ENCODE results near the gene TRIAP1. TPM values are rescaled to one million over a fixed set of nuclear protein-coding genes. Genes with fewer than 3 reads are reported as not detected.

TRIAP1 gene
- polyA plus RNA-seq, 1 donor, result 31.3 TPM

DNA sequence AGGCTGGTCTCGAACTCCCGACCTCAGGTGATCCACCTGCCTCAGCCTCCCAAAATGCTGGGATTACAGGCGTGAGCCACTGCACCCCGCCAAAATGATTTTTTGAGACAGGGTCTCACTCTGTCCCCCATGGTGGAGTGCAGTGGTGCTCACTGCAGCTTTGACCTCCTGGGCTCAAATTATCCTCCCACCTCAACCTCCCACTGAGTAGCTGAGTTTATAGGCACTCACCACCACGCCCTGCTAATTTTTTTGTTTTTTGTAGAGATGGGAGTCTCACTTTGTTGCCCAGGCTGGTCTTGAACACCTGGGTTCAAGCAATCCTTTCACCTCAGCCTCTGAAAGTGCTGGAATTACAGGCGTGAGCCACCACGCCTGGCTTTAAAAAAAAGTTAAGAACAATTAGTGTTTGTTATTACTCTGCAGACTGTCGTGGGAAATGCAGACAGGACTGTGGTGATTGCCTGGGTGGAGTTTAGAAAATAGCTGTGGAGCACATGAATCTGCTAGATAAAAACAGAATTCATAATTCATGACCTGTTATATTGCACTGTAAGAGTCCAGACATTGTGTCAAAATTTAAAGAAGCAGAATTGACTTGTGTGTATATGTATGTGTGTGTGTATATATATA is 17.5 kb downstream of the TRIAP1 start:
- no peak for DNase-seq

- no peak for DNase-seq
Observed at GRCh38 chr12:120425797-120426196, 20.4 kb downstream of the TRIAP1 start.

GRCh38 chr12:120422892-120423456 is 23.2 kb downstream of the TRIAP1 start:
- DNase-seq, result no peak

- DNase-seq, result no peak
Observed at GRCh38 chr12:120421701-120422100, 24.5 kb downstream of the TRIAP1 start.

DNA sequence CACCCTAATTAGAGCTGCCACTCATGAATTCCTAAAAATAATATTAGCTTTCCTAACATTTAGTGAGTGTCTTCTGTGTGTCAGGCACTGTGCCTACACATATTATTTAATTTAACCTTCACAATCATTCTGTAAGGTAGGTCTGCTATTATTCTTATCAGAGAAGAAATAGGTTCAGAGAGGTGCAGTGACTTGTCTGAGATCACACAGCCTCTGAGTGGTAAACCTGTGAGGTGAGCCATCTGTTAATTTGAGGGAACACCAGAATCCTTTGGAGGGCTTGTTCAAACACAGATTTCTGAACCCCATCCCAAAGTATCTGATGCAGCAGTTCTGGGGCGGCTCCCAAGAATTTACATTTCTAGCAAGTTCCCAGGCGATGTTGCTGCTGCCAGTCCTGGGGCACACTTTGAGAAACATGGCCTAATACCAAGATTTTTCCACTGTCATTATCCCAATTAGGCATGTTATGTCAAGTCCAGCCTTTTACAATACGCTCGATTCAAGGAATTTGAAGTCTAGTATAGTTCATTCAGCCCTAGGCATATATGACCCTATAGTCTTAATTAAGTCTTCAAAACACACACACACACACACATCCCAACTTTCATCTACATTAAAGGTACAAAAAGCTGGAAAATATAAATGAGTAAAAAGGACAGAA is 28.1 kb downstream of the TRIAP1 start:
- no peak for DNase-seq

GRCh38 chr12:120416490-120417216 is 29.5 kb downstream of the TRIAP1 start:
- DNase-seq, result no peak

DNA sequence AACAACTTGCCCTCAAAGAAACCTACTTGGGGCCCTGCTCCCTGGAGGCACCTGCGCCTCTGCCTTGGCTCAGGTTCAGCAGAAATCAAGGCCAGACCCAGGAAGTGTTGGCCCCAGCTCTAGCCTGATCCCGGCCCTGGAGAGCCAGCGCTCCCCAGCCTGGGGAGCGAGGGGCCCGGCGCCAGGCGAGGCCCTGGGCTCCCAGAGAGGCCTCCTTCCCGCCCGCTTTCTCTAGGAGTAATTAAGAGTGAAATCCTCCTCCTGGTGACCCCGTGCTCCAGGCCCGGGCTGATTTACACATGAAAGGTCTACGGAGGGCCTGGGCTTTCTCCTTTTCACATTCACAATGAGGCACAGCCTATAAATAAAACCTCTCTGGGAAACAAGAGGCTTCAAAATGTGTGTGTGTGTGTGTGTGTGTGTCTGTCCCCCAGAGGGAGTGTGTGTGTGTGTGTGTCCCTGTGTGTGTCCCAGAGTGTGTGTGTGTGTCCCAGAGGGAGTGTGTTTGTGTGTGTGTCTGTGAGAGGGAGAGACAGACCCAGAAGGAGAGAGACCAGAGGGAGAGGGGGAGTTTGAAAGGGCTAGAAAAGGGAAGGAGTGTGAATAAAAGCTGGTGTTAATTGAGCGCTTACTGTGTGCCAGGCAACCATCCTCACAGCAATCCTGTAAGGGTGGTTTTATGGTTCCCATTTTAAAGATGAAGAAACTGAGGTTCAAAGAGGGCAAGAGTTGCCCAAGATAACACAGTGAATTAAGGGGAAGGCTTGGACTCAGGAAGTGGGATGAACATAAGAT is 32.1 kb downstream of the TRIAP1 start:
- no peak for DNase-seq

GRCh38 chr12:120412421-120412820 is 33.8 kb downstream of the TRIAP1 start:
- no peak for DNase-seq

- no peak for DNase-seq
Observed at GRCh38 chr12:120408771-120409170, 37.4 kb downstream of the TRIAP1 start.

DNA sequence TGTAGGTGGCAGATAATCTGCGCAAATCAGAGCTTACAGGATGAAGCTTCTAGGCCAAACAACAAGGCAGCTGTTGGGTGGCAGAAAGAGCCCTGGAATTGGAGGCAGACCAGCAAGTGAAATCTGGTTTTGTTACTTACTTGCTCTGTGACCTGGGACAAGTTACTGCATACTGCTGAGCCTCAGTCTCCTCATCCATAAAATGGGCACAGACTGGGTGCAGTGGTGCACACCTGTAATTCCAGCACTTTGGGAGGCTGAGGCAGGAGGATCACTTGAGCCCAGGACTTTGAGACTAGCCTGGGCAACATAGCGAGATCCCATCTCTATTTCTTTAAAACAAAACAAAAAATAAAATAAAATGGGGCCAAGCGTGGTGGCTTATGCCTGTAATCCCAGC is 39.6 kb downstream of the TRIAP1 start:
- no peak for DNase-seq

DNA sequence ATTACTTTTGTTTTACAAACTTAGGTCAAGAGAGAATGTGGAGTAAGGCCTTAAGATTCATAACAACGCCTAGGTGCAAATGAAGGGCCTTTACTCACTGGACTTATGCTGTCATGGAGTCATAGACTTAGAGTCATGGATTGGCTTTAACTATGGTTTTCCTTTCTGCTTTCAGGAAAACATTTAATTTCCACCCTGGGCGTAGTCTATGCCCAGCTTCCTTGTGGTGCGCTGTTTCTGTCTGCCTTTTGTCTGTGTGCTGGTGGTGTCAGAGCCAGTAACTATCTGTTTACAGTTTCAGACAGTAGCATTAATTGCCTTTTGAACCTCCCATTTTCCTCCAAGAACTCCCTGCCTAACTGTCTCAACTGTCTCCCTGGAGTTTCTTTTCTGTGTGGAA is 40.1 kb downstream of the TRIAP1 start:
- no peak for DNase-seq

DNA sequence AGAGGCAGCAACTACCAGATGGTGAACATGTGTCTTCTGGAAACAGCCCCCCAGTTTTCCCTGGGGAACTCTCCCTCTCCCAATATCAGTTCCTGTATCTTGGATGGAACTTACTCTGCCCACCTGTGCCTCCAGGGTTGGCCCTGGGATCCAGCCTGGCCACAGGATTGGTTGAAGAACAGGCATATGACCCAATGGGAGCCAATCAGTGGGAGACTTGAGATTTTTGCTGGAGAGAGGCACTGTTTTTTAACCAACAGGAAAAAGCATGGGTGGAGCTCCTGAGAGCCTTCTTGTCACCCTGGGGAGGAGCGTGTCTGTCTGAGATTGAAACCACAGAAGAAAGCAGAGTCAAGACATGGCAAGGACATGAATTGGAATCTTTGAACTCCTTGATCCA is 41.9 kb downstream of the TRIAP1 start:
- DNase-seq, result no peak

DNA sequence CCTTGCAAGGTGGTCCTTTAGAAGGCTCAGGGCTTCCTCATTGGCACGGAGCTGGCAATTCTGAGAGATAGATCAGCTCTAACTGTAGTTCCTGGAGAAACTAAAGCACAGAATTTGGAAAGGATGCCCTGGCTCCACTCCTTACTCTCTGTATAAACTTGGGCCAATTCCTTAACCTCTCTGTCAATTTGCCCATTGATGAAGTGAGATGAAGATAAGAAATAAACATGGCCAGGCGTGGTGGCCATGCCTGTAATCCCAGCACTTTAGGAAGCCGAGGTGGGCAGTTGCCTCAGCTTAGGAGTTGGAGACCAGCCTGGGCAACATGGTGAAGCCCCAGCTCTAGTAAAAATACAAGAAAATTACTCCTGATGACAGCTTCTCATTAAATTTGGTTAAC is 42.3 kb downstream of the TRIAP1 start:
- no peak for DNase-seq

GRCh38 chr12:120402217-120402616 is 44.0 kb downstream of the TRIAP1 start:
- no peak for DNase-seq

GRCh38 chr12:120399531-120399930 is 46.7 kb downstream of the TRIAP1 start:
- no peak for DNase-seq

- no peak for DNase-seq
Observed at GRCh38 chr12:120397824-120398540, 48.2 kb downstream of the TRIAP1 start.

- no peak for DNase-seq
Observed at GRCh38 chr12:120394483-120395367, 51.5 kb downstream of the TRIAP1 start.
